K562 (cell line): Measurements from ENCODE around the gene NFATC3. TPM values are rescaled to one million over a fixed set of nuclear protein-coding genes. Genes with fewer than 3 reads are reported as not detected.

Experiments used
- NONO ChIP-seq, 2 experiments: fragments of 200-400 bp in 1 of 2; fragments of 450-650 bp in 1 of 2; formaldehyde crosslinking in 1 of 2; IDR thresholded peaks; 2 replicates each; pipeline ENCODE4 v1.6.1; 2017; ENCODE audit warnings: low read depth in 2 of 2, mild to moderate bottlenecking in 2 of 2, moderate library complexity in 2 of 2, low read length in 1 of 2
- ZNF253 ChIP-seq: fragments of 250-450 bp; sonication (Bioruptor Pico); conservative IDR thresholded peaks from 2 replicates; pipeline ENCODE4 v1.6.1; 2021; ENCODE audit warnings: mild to moderate bottlenecking
- polyA plus RNA-seq, 8 experiments: library from polyadenylated mRNA; depleted of rRNA in 4 of 8; stranded (reverse) in 5 of 8; unstranded in 3 of 8; fragments of >200 nt; fragmentation: Nextera tagmentation in 2 of 8; fragmentation: Illumina TruSeq in 1 of 8; extraction: Ambion mirVana in 2 of 8; extraction: Trizol in 1 of 8; gene quantifications; 2 replicates each; pipeline versions ENCODE4 v1.2.1 to v1.2.3, GENCODE V29; 2011 to 2014; ENCODE audit warnings: inconsistent platforms in 1 of 8, missing spikeins in 1 of 8
- total RNA-seq, 7 experiments: library from RNA; depleted of rRNA in 6 of 7; stranded (reverse); fragments of >200 nt in 6 of 7; fragmentation: Illumina TruSeq in 2 of 7; extraction: Trizol in 2 of 7; gene quantifications; 2 replicates each; pipeline versions ENCODE4 v1.2.1 to v1.2.3, GENCODE V29; 2011 to 2021; ENCODE audit warnings: low replicate concordance in 1 of 7
- TF ChIP-seq, protein P1 (sequence below): fragments of 450-650 bp; IDR thresholded peaks from 2 replicates; pipeline ENCODE4 v1.6.1; 2016; ENCODE audit warnings: mild to moderate bottlenecking, moderate library complexity

Gene NFATC3
- total and polyA plus RNA-seq, 9 of the 15 experiments (the other 6 are each of a cell fraction or from before 2014, with no cell fraction given), result 15.7 to 98.4 (median 59.4) TPM

DNA sequence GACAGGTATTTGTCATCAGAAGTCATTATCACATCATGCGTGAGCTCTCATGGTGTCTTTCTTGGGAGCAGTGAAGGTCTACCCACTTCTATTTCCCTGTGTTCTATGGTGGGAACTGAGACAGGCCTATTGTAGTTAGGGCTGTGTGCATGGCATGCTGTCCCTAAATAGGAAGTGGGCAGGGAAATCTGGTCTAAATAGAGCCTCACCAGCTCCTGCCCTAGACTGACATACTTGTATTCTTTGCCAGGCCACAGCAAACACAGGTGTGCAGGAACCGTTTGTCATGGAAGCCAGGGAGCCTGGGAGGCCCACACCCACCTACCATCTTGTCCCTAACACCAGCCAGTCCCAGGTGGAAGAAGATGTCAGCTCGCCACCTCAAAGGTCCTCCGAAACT is 189.3 kb downstream of the NFATC3 start (continued):
- TF ChIP-seq, protein P1, sequence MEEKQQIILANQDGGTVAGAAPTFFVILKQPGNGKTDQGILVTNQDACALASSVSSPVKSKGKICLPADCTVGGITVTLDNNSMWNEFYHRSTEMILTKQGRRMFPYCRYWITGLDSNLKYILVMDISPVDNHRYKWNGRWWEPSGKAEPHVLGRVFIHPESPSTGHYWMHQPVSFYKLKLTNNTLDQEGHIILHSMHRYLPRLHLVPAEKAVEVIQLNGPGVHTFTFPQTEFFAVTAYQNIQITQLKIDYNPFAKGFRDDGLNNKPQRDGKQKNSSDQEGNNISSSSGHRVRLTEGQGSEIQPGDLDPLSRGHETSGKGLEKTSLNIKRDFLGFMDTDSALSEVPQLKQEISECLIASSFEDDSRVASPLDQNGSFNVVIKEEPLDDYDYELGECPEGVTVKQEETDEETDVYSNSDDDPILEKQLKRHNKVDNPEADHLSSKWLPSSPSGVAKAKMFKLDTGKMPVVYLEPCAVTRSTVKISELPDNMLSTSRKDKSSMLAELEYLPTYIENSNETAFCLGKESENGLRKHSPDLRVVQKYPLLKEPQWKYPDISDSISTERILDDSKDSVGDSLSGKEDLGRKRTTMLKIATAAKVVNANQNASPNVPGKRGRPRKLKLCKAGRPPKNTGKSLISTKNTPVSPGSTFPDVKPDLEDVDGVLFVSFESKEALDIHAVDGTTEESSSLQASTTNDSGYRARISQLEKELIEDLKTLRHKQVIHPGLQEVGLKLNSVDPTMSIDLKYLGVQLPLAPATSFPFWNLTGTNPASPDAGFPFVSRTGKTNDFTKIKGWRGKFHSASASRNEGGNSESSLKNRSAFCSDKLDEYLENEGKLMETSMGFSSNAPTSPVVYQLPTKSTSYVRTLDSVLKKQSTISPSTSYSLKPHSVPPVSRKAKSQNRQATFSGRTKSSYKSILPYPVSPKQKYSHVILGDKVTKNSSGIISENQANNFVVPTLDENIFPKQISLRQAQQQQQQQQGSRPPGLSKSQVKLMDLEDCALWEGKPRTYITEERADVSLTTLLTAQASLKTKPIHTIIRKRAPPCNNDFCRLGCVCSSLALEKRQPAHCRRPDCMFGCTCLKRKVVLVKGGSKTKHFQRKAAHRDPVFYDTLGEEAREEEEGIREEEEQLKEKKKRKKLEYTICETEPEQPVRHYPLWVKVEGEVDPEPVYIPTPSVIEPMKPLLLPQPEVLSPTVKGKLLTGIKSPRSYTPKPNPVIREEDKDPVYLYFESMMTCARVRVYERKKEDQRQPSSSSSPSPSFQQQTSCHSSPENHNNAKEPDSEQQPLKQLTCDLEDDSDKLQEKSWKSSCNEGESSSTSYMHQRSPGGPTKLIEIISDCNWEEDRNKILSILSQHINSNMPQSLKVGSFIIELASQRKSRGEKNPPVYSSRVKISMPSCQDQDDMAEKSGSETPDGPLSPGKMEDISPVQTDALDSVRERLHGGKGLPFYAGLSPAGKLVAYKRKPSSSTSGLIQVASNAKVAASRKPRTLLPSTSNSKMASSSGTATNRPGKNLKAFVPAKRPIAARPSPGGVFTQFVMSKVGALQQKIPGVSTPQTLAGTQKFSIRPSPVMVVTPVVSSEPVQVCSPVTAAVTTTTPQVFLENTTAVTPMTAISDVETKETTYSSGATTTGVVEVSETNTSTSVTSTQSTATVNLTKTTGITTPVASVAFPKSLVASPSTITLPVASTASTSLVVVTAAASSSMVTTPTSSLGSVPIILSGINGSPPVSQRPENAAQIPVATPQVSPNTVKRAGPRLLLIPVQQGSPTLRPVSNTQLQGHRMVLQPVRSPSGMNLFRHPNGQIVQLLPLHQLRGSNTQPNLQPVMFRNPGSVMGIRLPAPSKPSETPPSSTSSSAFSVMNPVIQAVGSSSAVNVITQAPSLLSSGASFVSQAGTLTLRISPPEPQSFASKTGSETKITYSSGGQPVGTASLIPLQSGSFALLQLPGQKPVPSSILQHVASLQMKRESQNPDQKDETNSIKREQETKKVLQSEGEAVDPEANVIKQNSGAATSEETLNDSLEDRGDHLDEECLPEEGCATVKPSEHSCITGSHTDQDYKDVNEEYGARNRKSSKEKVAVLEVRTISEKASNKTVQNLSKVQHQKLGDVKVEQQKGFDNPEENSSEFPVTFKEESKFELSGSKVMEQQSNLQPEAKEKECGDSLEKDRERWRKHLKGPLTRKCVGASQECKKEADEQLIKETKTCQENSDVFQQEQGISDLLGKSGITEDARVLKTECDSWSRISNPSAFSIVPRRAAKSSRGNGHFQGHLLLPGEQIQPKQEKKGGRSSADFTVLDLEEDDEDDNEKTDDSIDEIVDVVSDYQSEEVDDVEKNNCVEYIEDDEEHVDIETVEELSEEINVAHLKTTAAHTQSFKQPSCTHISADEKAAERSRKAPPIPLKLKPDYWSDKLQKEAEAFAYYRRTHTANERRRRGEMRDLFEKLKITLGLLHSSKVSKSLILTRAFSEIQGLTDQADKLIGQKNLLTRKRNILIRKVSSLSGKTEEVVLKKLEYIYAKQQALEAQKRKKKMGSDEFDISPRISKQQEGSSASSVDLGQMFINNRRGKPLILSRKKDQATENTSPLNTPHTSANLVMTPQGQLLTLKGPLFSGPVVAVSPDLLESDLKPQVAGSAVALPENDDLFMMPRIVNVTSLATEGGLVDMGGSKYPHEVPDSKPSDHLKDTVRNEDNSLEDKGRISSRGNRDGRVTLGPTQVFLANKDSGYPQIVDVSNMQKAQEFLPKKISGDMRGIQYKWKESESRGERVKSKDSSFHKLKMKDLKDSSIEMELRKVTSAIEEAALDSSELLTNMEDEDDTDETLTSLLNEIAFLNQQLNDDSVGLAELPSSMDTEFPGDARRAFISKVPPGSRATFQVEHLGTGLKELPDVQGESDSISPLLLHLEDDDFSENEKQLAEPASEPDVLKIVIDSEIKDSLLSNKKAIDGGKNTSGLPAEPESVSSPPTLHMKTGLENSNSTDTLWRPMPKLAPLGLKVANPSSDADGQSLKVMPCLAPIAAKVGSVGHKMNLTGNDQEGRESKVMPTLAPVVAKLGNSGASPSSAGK, result no peak
- TF ChIP-seq NONO (IDR thresholded peaks at IDR 0.05; ENCODE audit: low read depth in 2 of 2, low read length in 1 of 2) (no peak), ZNF253 (CRISPR knock-in tag) (no peak)
